Keratinocyte (primary cell): Measurements from ENCODE around the gene CD300H. TPM values are rescaled to one million over a fixed set of nuclear protein-coding genes. Genes with fewer than 3 reads are reported as not detected.

Experiments
- DNase-seq: peaks from one replicate; pipeline ENCODE4 v3.0.0-alpha.2; 2011; ENCODE audit warnings: low read depth, missing footprints, low spot score
- FAIRE-seq: peaks from 2 replicates; lab custom pipeline; 2011; peaks lifted over from hg19 to GRCh38; lab: Jason Lieb, UNC
- H2AFZ ChIP-seq: 2 replicates; pipeline ENCODE4 v1.6.0; 2012; ENCODE audit warnings: low read length, control low read depth, inconsistent platforms; ENCODE audit not compliant: control insufficient read depth
- H3K27ac ChIP-seq: 2 replicates; pipeline ENCODE4 v1.5.1; 2011; ENCODE audit warnings: low read length; ENCODE audit not compliant: control insufficient read depth, insufficient read depth
- H3K27me3 ChIP-seq: 3 replicates; pipeline ENCODE4 v1.6.0; 2011; ENCODE audit warnings: low read length; ENCODE audit not compliant: control insufficient read depth, insufficient read depth; ENCODE audit errors: extremely low read depth
- H3K36me3 ChIP-seq, 2 experiments: 2 replicates in 1 of 2; 3 replicates in 1 of 2; pipeline ENCODE4 v1.5.1; 2011; ENCODE audit warnings: low read length in 2 of 2, mild to moderate bottlenecking in 1 of 2; ENCODE audit not compliant: control insufficient read depth in 2 of 2, insufficient read depth in 2 of 2; ENCODE audit errors: extremely low read depth in 1 of 2
- H3K4me1 ChIP-seq: 3 replicates; pipeline ENCODE4 v1.5.1; 2011; ENCODE audit warnings: low read length; ENCODE audit not compliant: control insufficient read depth, insufficient read depth; ENCODE audit errors: extremely low read depth
- H3K4me2 ChIP-seq: 3 replicates; pipeline ENCODE4 v1.6.0; 2011; ENCODE audit warnings: low read depth, low read length; ENCODE audit not compliant: control insufficient read depth, insufficient read depth; ENCODE audit errors: extremely low read depth
- H3K4me3 ChIP-seq, 3 experiments: fragments of 200-600 bp in 1 of 3; sonication (generic) in 1 of 3; 2 replicates in 2 of 3; 3 replicates in 1 of 3; pipeline ENCODE4 v1.5.1; 2011 to 2016; ENCODE audit warnings: low read length in 3 of 3, mild to moderate bottlenecking in 3 of 3, control low read depth in 2 of 3, inconsistent platforms in 1 of 3, low read depth in 1 of 3, mixed read lengths in 1 of 3, mixed run types in 1 of 3, moderate library complexity in 1 of 3; ENCODE audit not compliant: control insufficient read depth in 2 of 3, insufficient read depth in 2 of 3; ENCODE audit errors: extremely low read depth in 1 of 3
- H3K79me2 ChIP-seq: 2 replicates; pipeline ENCODE4 v1.6.0; 2012; ENCODE audit warnings: low read length; ENCODE audit not compliant: control insufficient read depth, insufficient read depth
- H3K9ac ChIP-seq: 3 replicates; pipeline ENCODE4 v1.6.0; 2011; ENCODE audit warnings: low read length; ENCODE audit not compliant: control insufficient read depth, insufficient read depth; ENCODE audit errors: extremely low read depth
- H3K9me1 ChIP-seq: 3 replicates; pipeline ENCODE4 v1.6.0; 2011; ENCODE audit warnings: low read length; ENCODE audit not compliant: control insufficient read depth, insufficient read depth; ENCODE audit errors: extremely low read depth
- H3K9me3 ChIP-seq: 2 replicates; pipeline ENCODE4 v1.5.1; 2012; ENCODE audit warnings: low read depth, low read length; ENCODE audit not compliant: control insufficient read depth
- H4K20me1 ChIP-seq: 3 replicates; pipeline ENCODE4 v1.6.0; 2011; ENCODE audit warnings: low read length; ENCODE audit not compliant: control insufficient read depth, insufficient read depth; ENCODE audit errors: extremely low read depth
- EZH2 ChIP-seq: IDR thresholded peaks from one replicate; pipeline ENCODE4 v1.6.1; 2012; ENCODE audit warnings: inconsistent platforms, mild to moderate bottlenecking, low read length, moderate library complexity
- dilution Hi-C: fragments of 300-500 bp; cut with MboI; formaldehyde crosslinking; loops from one replicate; pipeline ENCODE4 v1.7.0; 2020; ENCODE audit warnings: low sequenced_read_pairs; ENCODE audit not compliant: extremely low pct_ligation_motif_present
- polyA plus RNA-seq, 5 experiments: library from polyadenylated mRNA; depleted of rRNA in 3 of 5; stranded (reverse) in 3 of 5; stranded (forward) in 1 of 5; unstranded in 1 of 5; fragments of >200 nt; gene quantifications; 1 replicate in 1 of 5; 2 replicates in 3 of 5; 3 replicates in 1 of 5; pipeline versions ENCODE4 v1.2.1 to v1.2.3, GENCODE V29; 2011 to 2012; ENCODE audit warnings: missing spikeins in 2 of 5, low read depth in 1 of 5, low replicate concordance in 1 of 5
- TF ChIP-seq, protein P1 (sequence below), 3 experiments: IDR thresholded peaks in 1 of 3; conservative IDR thresholded peaks in 1 of 3; optimal IDR thresholded peaks in 1 of 3; 2 replicates in 2 of 3; 3 replicates in 1 of 3; pipeline versions ENCODE3 to v1.5.1; 2011; ENCODE audit warnings: low read length in 3 of 3, mild to moderate bottlenecking in 3 of 3, moderate library complexity in 2 of 3, control low read depth in 1 of 3, inconsistent platforms in 1 of 3; ENCODE audit not compliant: insufficient read depth in 2 of 3; ENCODE audit errors: extremely low read depth in 1 of 3

Gene CD300H
- polyA plus RNA-seq, 1 donor (not counting 4 experiments of a cell fraction or from before 2014, with no cell fraction given), result not detected

DNA sequence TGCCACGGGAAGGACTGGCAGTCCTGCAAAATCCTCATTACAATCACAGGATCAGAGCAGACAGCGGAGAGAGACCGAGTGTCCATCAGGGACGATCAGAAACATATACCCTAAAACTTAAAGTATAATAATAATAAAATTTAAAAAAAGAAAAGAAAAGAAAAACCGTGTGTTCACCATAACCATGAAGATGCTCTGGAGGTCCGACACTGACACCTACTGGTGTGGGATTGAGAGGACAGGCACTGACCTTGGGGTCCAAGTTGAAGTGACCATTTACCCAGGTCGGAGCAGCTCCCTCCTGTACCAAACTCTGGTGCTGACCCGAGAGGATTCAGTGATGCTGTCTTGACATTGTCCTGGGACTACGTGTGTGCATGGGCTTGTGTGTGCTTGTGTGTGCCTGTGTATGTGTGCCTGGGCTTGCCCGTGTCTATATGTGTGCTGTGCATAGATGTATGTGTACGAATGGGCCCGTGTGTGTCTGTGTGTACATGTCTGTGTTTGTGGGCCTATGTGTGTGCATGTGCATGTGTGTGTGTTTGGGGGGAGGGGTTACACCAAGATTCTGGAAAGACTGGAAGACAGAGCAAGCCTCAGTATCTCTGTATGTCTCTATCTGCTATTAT, 34.7 kb upstream of the CD300H start:
- H3K4me3 ChIP-seq, result no peak overlapping the region
- H3K9ac ChIP-seq, result no peak overlapping the region
- FAIRE-seq, result peak; percentile 5
- dilution Hi-C loops, result no loop called here
- H2AFZ ChIP-seq, result no peak overlapping the region
- H3K4me1 ChIP-seq, result peaks cover 27% of the 10 kb centered on the region
- no peak overlapping the region for H3K27ac ChIP-seq
- DNase-seq, result no peak
- no peaks in the 10 kb centered on the region for H3K36me3 ChIP-seq
- no peaks in the 10 kb centered on the region for H4K20me1 ChIP-seq
- no peaks in the 10 kb centered on the region for H3K9me3 ChIP-seq
- TF ChIP-seq, protein P1, sequence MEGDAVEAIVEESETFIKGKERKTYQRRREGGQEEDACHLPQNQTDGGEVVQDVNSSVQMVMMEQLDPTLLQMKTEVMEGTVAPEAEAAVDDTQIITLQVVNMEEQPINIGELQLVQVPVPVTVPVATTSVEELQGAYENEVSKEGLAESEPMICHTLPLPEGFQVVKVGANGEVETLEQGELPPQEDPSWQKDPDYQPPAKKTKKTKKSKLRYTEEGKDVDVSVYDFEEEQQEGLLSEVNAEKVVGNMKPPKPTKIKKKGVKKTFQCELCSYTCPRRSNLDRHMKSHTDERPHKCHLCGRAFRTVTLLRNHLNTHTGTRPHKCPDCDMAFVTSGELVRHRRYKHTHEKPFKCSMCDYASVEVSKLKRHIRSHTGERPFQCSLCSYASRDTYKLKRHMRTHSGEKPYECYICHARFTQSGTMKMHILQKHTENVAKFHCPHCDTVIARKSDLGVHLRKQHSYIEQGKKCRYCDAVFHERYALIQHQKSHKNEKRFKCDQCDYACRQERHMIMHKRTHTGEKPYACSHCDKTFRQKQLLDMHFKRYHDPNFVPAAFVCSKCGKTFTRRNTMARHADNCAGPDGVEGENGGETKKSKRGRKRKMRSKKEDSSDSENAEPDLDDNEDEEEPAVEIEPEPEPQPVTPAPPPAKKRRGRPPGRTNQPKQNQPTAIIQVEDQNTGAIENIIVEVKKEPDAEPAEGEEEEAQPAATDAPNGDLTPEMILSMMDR (optimal IDR thresholded peaks at IDR 0.05 in 1 of 3, IDR thresholded peaks at IDR 0.05 in 1 of 3, conservative IDR thresholded peaks at IDR 0.05 in 1 of 3; ENCODE audit: extremely low read depth in 1 of 3, insufficient read depth in 2 of 3, low read length in 3 of 3), result peak; percentile 65 to 80 (median 75)
- no peak for TF ChIP-seq EZH2
- no peak overlapping the region for H3K4me2 ChIP-seq
- no peaks in the 10 kb centered on the region for H3K79me2 ChIP-seq
- H3K9me1 ChIP-seq, result no peaks in the 10 kb centered on the region
- H3K27me3 ChIP-seq, result no peaks in the 10 kb centered on the region

DNA sequence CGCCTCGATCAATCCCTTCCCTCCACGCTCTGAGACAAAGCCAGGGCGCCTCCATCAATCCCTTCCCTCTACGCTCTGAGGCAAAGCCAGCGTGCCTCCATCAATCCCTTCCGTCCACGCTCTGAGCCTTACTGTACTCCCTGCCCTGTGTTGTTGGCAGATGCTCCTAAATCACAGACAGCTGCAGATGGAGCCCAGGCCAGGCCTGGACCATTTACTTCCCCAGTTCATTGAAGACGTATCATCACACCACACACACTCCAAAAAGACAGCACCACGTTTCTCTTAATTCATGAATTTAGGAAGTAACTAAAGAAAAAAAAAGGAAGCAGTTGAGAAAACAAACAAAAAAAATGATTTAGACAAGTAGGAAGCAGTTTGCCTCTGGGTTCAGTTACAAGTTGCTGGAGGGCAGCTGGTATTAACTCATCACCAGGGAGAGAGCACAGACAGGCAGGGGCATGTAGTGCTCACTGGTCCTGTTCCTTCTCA, 32.2 kb upstream of the CD300H start:
- Histone ChIP-seq H4K20me1 (no peaks in the 10 kb centered on the region), H3K9me1 (no peaks in the 10 kb centered on the region), H3K9me3 (no peaks in the 10 kb centered on the region), H2AFZ (no peak overlapping the region), H3K4me2 (no peak overlapping the region), H3K9ac (no peak overlapping the region), H3K79me2 (no peaks in the 10 kb centered on the region), H3K36me3 (no peaks in the 10 kb centered on the region), H3K27me3 (no peaks in the 10 kb centered on the region), H3K27ac (no peak overlapping the region), H3K4me1 (peaks cover 13% of the 10 kb centered on the region), H3K4me3 (no peak overlapping the region)
- dilution Hi-C loops, result no loop called here
- DNase-seq, result no peak
- TF ChIP-seq, protein P1 (optimal IDR thresholded peaks at IDR 0.05 in 1 of 3, IDR thresholded peaks at IDR 0.05 in 1 of 3, conservative IDR thresholded peaks at IDR 0.05 in 1 of 3; ENCODE audit: extremely low read depth in 1 of 3, insufficient read depth in 2 of 3, low read length in 3 of 3), result no peak
- no peak for TF ChIP-seq EZH2
- FAIRE-seq, result peak; percentile 96
